Activated gamma-delta T cell treated with anti-CD3 and anti-CD28 coated beads, Interleukin-2, amount 50 U/mL, for 16 hours (primary cell): Measurements from ENCODE around the gene CMYA5.
"Not testable (repeated sequence)": the region's sequence is repeated elsewhere in the genome, so short reads cannot be mapped to it uniquely, and the experiment has no call there.

ENCODE experiments used
- DNase-seq: peaks from one replicate; pipeline ENCODE4 v3.0.0-alpha.2; 2020; ENCODE audit warnings: low read depth

CMYA5 gene

GRCh38 chr5:79689541-79690466, at the start of gene CMYA5:
Gene CMYA5 (plus strand): TSS chr5:79689836. CDS start chr5:79689908, 72 bp downstream.
- no peak for DNase-seq

GRCh38 chr5:79640571-79641055, 49.0 kb upstream of the CMYA5 start:
- DNase-seq = no peak

GRCh38 chr5:79641414-79641813, 48.2 kb upstream of the CMYA5 start:
- no peak for DNase-seq

- no peak for DNase-seq
Observed at GRCh38 chr5:79642210-79642609, 47.4 kb upstream of the CMYA5 start.

- DNase-seq = no peak
Observed at GRCh38 chr5:79653843-79654242, 35.8 kb upstream of the CMYA5 start.

- DNase-seq = no peak
Observed at GRCh38 chr5:79663212-79663611, 26.4 kb upstream of the CMYA5 start.

GRCh38 chr5:79666758-79667157, 22.9 kb upstream of the CMYA5 start:
- DNase-seq = no peak

- no peak for DNase-seq
Observed at GRCh38 chr5:79672392-79672791, 17.2 kb upstream of the CMYA5 start.

GRCh38 chr5:79676354-79676753, 13.3 kb upstream of the CMYA5 start:
- DNase-seq = not testable (repeated sequence)

- not testable (repeated sequence) for DNase-seq
Observed at GRCh38 chr5:79682102-79682501, 7.5 kb upstream of the CMYA5 start.

- DNase-seq = no peak
Observed at GRCh38 chr5:79684782-79685181, 4.9 kb upstream of the CMYA5 start.

GRCh38 chr5:79685627-79686026, 4.0 kb upstream of the CMYA5 start:
- DNase-seq = no peak

- DNase-seq = no peak
Observed at GRCh38 chr5:79686799-79687198, 2.8 kb upstream of the CMYA5 start.

GRCh38 chr5:79687889-79688288, 1.7 kb upstream of the CMYA5 start:
- no peak for DNase-seq

- DNase-seq = no peak
Observed at GRCh38 chr5:79691007-79691406, 1.4 kb downstream of the CMYA5 start.

- no peak for DNase-seq
Observed at GRCh38 chr5:79692596-79692995, 3.0 kb downstream of the CMYA5 start.

- DNase-seq = no peak
Observed at GRCh38 chr5:79694183-79694582, 4.5 kb downstream of the CMYA5 start.

GRCh38 chr5:79694652-79695051, 5.0 kb downstream of the CMYA5 start:
- no peak for DNase-seq

GRCh38 chr5:79695526-79695925, 5.9 kb downstream of the CMYA5 start:
- DNase-seq = no peak

- no peak for DNase-seq
Observed at GRCh38 chr5:79697222-79698170, 7.9 kb downstream of the CMYA5 start.

GRCh38 chr5:79699763-79700400, 10.2 kb downstream of the CMYA5 start:
- DNase-seq = no peak
